ENCODE data around the gene BPIFB1. TPM values are rescaled to one million over a fixed set of nuclear protein-coding genes. Genes with fewer than 3 reads are reported as not detected.

BPIFB1 gene
- total and polyA plus RNA-seq, 7 donors = not detected

- Histone ChIP-seq H3K9me3 (no peaks in the 10 kb centered on the region), H3K4me3 (no peak overlapping the region), H3K27ac (no peak overlapping the region), H3K36me3 (no peaks in the 10 kb centered on the region), H3K27me3 (peaks cover 0 to 19% (median 0%) of the 10 kb centered on the region in 3 donors), H3K4me1 (no peaks in the 10 kb centered on the region)
- WGBS, 2 donors = 24 to 40% methylated on average over 7 of the region's 7 CpGs
- no peak for DNase-seq
- intact Hi-C loops (cut with DNase I) = no loop called here
- no peak for TF ChIP-seq POLR2AphosphoS5 (IDR thresholded peaks at IDR 0.05)
- TF ChIP-seq EP300 (IDR thresholded peaks at IDR 0.05) = no peak
- TF ChIP-seq POLR2A (IDR thresholded peaks at IDR 0.05) = no peak
- peak in 3 of 4 experiments; percentile 20 to 61 (median 31) for TF ChIP-seq CTCF (IDR thresholded peaks at IDR 0.05)
Measured at GRCh38 chr20:33291830-33292355, 8.9 kb downstream of the BPIFB1 start.

GRCh38 chr20:33296206-33296605 is 13.2 kb downstream of the BPIFB1 start:
- TF ChIP-seq POLR2A (IDR thresholded peaks at IDR 0.05) (no peak), CTCF (IDR thresholded peaks at IDR 0.05) (no peak)
- H3K27me3 ChIP-seq = peaks cover 0 to 28% (median 0%) of the 10 kb centered on the region in 3 donors

GRCh38 chr20:33298391-33298790 is 15.4 kb downstream of the BPIFB1 start:
- Histone ChIP-seq H3K36me3 (no peaks in the 10 kb centered on the region), H3K4me3 (no peak overlapping the region), H3K4me1 (peaks cover 0 to 5% (median 0%) of the 10 kb centered on the region in 4 donors), H3K27me3 (peaks cover 0 to 13% (median 0%) of the 10 kb centered on the region in 3 donors), H3K9me3 (no peaks in the 10 kb centered on the region), H3K27ac (no peak overlapping the region)
- WGBS, 2 donors = 80 to 83% methylated on average over 11 of the region's 11 CpGs
- intact Hi-C loops (cut with DNase I) = loop anchor here (2.0 kb wide), 1 partner anchor 508 kb away; no protein-coding TSS in a partner anchor
- no peak for DNase-seq
- TF ChIP-seq POLR2A (IDR thresholded peaks at IDR 0.05) (no peak), POLR2AphosphoS5 (IDR thresholded peaks at IDR 0.05) (no peak), CTCF (IDR thresholded peaks at IDR 0.05) (no peak), EP300 (IDR thresholded peaks at IDR 0.05) (no peak)

More at GRCh38 chr20:33296206-33296605, 13.2 kb downstream of the BPIFB1 start:
- no peak overlapping the region for H3K27ac ChIP-seq
- DNase-seq = no peak
- no peaks in the 10 kb centered on the region for H3K9me3 ChIP-seq
- WGBS, 2 donors = 65 to 70% methylated on average over 3 of the region's 3 CpGs
- H3K4me1 ChIP-seq = peaks cover 0 to 5% (median 0%) of the 10 kb centered on the region in 4 donors
- H3K4me3 ChIP-seq = no peak overlapping the region
- intact Hi-C loops (cut with DNase I) = no loop called here
- no peaks in the 10 kb centered on the region for H3K36me3 ChIP-seq

- TF ChIP-seq CTCF (IDR thresholded peaks at IDR 0.05) (peak; percentile 59 to 91 (median 76)), EP300 (IDR thresholded peaks at IDR 0.05) (no peak), POLR2AphosphoS5 (IDR thresholded peaks at IDR 0.05) (no peak)
- H3K4me3 ChIP-seq = no peak overlapping the region
- H3K27me3 ChIP-seq = peaks cover 0 to 13% (median 0%) of the 10 kb centered on the region in 3 donors
- H3K9me3 ChIP-seq = no peaks in the 10 kb centered on the region
- peak; percentile 70 for DNase-seq
- H3K4me1 ChIP-seq = peaks cover 0 to 5% (median 0%) of the 10 kb centered on the region in 4 donors
- no peaks in the 10 kb centered on the region for H3K36me3 ChIP-seq
- intact Hi-C loops (cut with DNase I) = loop anchor here (1.0 to 2.0 kb wide), 2 partner anchors 397 to 508 kb away; no protein-coding TSS in a partner anchor
- WGBS, 2 donors = 16 to 18% methylated on average over 24 of the region's 24 CpGs
- H3K27ac ChIP-seq = no peak overlapping the region
Measured at GRCh38 chr20:33299111-33299603, 16.1 kb downstream of the BPIFB1 start.

All from sigmoid colon (tissue), 7 donors.